ENCODE measurements around the gene GPR155. TPM values are rescaled to one million over a fixed set of nuclear protein-coding genes. Genes with fewer than 3 reads are reported as not detected.

GPR155 gene
- total and polyA plus RNA-seq, 2 donors (not counting 1 experiment from before 2014, with no cell fraction given) = 4.2 to 17.6 TPM

- peaks cover 0 to 1% (median 0%) of the 10 kb centered on the region in 3 donors for H3K9me3 ChIP-seq (ENCODE audit: control extremely low read depth in 1 of 3, control insufficient read depth in 2 of 3, insufficient read depth in 1 of 3, low read length in 2 of 3)
- H3K4me2 ChIP-seq (replicated peaks; ENCODE audit: low read depth, low read length, poor library complexity, severe bottlenecking) = no peak overlapping the region
- WGBS (ENCODE audit: insufficient coverage) = no CpG with 5 or more reads among the region's 2 CpGs
- ChIA-PET POLR2A (no interaction called here), CTCF (no interaction called here)
- DNase-seq = no peak
- H4K20me1 ChIP-seq (ENCODE audit: control insufficient read depth, insufficient read depth, low read length, poor library complexity, severe bottlenecking) = no peaks in the 10 kb centered on the region
- no peak overlapping the region for H3K27ac Mint-ChIP-seq
- no peaks in the 10 kb centered on the region for H3K27me3 ChIP-seq (replicated peaks in 1 of 4; ENCODE audit: control extremely low read depth in 1 of 4, control insufficient read depth in 3 of 4, insufficient read depth in 4 of 4, low read length in 3 of 4)
- H3K36me3 ChIP-seq (replicated peaks in 1 of 2; ENCODE audit: control extremely low read depth in 1 of 2, control insufficient read depth in 1 of 2, extremely low read depth in 1 of 2, insufficient read depth in 2 of 2, low read length in 1 of 2) = peaks cover 5 to 8% of the 10 kb centered on the region in 2 experiments
- ATAC-seq (ENCODE audit: low read depth) = no peak
- no peaks in the 10 kb centered on the region for H3K4me1 Mint-ChIP-seq
- no peak overlapping the region for H3K4me3 Mint-ChIP-seq
- no peaks in the 10 kb centered on the region for H3K79me2 ChIP-seq (ENCODE audit: control insufficient read depth, insufficient read depth, low read length)
- no peaks in the 10 kb centered on the region for H3K4me1 ChIP-seq (ENCODE audit: control insufficient read depth in 2 of 2, insufficient read depth in 2 of 2, low read length in 2 of 2)
- no peaks in the 10 kb centered on the region for H3K27me3 Mint-ChIP-seq
- TF ChIP-seq CTCF (IDR thresholded peaks at IDR 0.05) (no peak), EZH2 (IDR thresholded peaks at IDR 0.05; ENCODE audit: borderline replicate concordance, insufficient read depth, low read depth, low read length, poor library complexity, severe bottlenecking) (no peak)
- intact Hi-C loops (cut with micrococcal nuclease) = no loop called here
- no peak overlapping the region for H3K9ac ChIP-seq (ENCODE audit: low read length)
- H3K27ac ChIP-seq (ENCODE audit: low read length in 2 of 2) = no peak overlapping the region
- H2AFZ ChIP-seq (ENCODE audit: insufficient read depth, low read depth, low read length, poor library complexity, severe bottlenecking) = no peak overlapping the region
- peaks cover 4% of the 10 kb centered on the region for H3K9me3 Mint-ChIP-seq (ENCODE audit: insufficient read depth)
- H3K4me3 ChIP-seq (ENCODE audit: control extremely low read depth in 1 of 5, extremely low read depth in 1 of 5, insufficient read depth in 1 of 5, low read depth in 2 of 5, low read length in 4 of 5) = no peak overlapping the region
These were observed 56.8 kb downstream of the GPR155 start for GRCh38 chr2:174430066-174430465.

- DNase-seq (no peak), ATAC-seq (ENCODE audit: low read depth) (no peak)
- intact Hi-C loops (cut with micrococcal nuclease) = no loop called here
- Histone ChIP-seq H3K4me2 (replicated peaks; ENCODE audit: low read depth, low read length, poor library complexity, severe bottlenecking) (no peak overlapping the region), H3K4me3 (ENCODE audit: control extremely low read depth in 1 of 5, extremely low read depth in 1 of 5, insufficient read depth in 1 of 5, low read depth in 2 of 5, low read length in 4 of 5) (no peak overlapping the region), H3K9me3 (ENCODE audit: control extremely low read depth in 1 of 3, control insufficient read depth in 2 of 3, insufficient read depth in 1 of 3, low read length in 2 of 3) (peaks cover 0 to 1% (median 0%) of the 10 kb centered on the region in 3 donors), H3K4me1 (ENCODE audit: control insufficient read depth in 2 of 2, insufficient read depth in 2 of 2, low read length in 2 of 2) (no peaks in the 10 kb centered on the region), H4K20me1 (ENCODE audit: control insufficient read depth, insufficient read depth, low read length, poor library complexity, severe bottlenecking) (no peaks in the 10 kb centered on the region), H3K9ac (ENCODE audit: low read length) (no peak overlapping the region), H2AFZ (ENCODE audit: insufficient read depth, low read depth, low read length, poor library complexity, severe bottlenecking) (no peak overlapping the region), H3K27me3 (replicated peaks in 1 of 4; ENCODE audit: control extremely low read depth in 1 of 4, control insufficient read depth in 3 of 4, insufficient read depth in 4 of 4, low read length in 3 of 4) (no peaks in the 10 kb centered on the region), H3K27ac (ENCODE audit: low read length in 2 of 2) (no peak overlapping the region), H3K79me2 (ENCODE audit: control insufficient read depth, insufficient read depth, low read length) (no peaks in the 10 kb centered on the region), H3K36me3 (replicated peaks in 1 of 2; ENCODE audit: control extremely low read depth in 1 of 2, control insufficient read depth in 1 of 2, extremely low read depth in 1 of 2, insufficient read depth in 2 of 2, low read length in 1 of 2) (peaks cover 9 to 10% of the 10 kb centered on the region in 2 experiments)
- Mint-ChIP-seq H3K4me3 (no peak overlapping the region), H3K9me3 (ENCODE audit: insufficient read depth) (peaks cover 4% of the 10 kb centered on the region), H3K4me1 (no peaks in the 10 kb centered on the region), H3K27me3 (no peaks in the 10 kb centered on the region), H3K27ac (no peak overlapping the region)
- CTCF ChIA-PET = interaction anchor here (1.4 kb wide), 1 partner anchor 34 kb away, joined by 3 read pairs; no protein-coding TSS in a partner anchor
- TF ChIP-seq EZH2 (IDR thresholded peaks at IDR 0.05; ENCODE audit: borderline replicate concordance, insufficient read depth, low read depth, low read length, poor library complexity, severe bottlenecking) = no peak
- TF ChIP-seq CTCF (IDR thresholded peaks at IDR 0.05) = no peak
- no CpG with 5 or more reads among the region's 1 CpG for WGBS (ENCODE audit: insufficient coverage)
- POLR2A ChIA-PET = no interaction called here
These were observed 58.6 kb downstream of the GPR155 start for GRCh38 chr2:174428214-174428613.

Data from B cell (primary cell).